DND-41 (cell line): ENCODE results near the gene HOMER1.

Experiments
- EZH2 ChIP-seq: IDR thresholded peaks from 3 replicates; pipeline ENCODE4 v1.6.1; 2012; ENCODE audit warnings: borderline replicate concordance, low read depth, mild to moderate bottlenecking, moderate library complexity, low read length, inconsistent platforms; ENCODE audit not compliant: severe bottlenecking
- TF ChIP-seq, protein P1 (sequence below): IDR thresholded peaks from 2 replicates; pipeline ENCODE4 v1.5.1; 2012; ENCODE audit warnings: borderline replicate concordance, low read length, moderate library complexity, mild to moderate bottlenecking; ENCODE audit not compliant: poor library complexity, severe bottlenecking; ENCODE audit errors: extremely low read depth

DNA sequence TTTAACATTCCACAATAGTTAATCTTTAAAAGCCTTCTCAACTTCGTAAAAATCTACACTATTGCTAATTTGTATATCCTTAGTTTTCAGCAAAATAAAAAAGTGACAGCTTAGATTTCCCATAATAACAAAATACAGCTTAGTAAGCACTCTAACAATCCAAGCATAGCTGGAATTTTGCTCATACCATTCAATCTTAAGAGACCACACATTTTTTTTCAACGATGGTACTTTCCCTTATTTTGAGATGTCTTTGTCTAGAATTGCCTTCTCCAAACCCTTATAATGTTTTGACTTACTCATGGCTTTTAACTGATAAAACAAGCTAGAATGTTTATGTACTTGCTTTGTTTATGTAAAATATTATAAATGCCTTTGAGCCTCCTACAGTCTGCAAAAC lies 65.6 kb downstream of the HOMER1 start:
- no peak for TF ChIP-seq EZH2
- TF ChIP-seq, protein P1, sequence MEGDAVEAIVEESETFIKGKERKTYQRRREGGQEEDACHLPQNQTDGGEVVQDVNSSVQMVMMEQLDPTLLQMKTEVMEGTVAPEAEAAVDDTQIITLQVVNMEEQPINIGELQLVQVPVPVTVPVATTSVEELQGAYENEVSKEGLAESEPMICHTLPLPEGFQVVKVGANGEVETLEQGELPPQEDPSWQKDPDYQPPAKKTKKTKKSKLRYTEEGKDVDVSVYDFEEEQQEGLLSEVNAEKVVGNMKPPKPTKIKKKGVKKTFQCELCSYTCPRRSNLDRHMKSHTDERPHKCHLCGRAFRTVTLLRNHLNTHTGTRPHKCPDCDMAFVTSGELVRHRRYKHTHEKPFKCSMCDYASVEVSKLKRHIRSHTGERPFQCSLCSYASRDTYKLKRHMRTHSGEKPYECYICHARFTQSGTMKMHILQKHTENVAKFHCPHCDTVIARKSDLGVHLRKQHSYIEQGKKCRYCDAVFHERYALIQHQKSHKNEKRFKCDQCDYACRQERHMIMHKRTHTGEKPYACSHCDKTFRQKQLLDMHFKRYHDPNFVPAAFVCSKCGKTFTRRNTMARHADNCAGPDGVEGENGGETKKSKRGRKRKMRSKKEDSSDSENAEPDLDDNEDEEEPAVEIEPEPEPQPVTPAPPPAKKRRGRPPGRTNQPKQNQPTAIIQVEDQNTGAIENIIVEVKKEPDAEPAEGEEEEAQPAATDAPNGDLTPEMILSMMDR = no peak
